H1 (cell line): ENCODE results near the gene KLHL26. TPM values are rescaled to one million over a fixed set of nuclear protein-coding genes. Genes with fewer than 3 reads are reported as not detected.

Experiments used
- CTCF ChIA-PET: fragments of 300-600 bp; sonication (Branson Sonifier 250); formaldehyde crosslinking; loops from one replicate; lab custom pipeline; 2021; ENCODE audit not compliant: partially characterized antibody; lab: Charles Lee
- POLR2A ChIA-PET: fragments of 300-600 bp; sonication (Branson Sonifier 250); formaldehyde crosslinking; loops from one replicate; lab custom pipeline; 2021; ENCODE audit warnings: inconsistent platforms; ENCODE audit not compliant: partially characterized antibody; lab: Charles Lee
- DNase-seq, 2 experiments: peaks; one replicate each; pipeline versions ENCODE4 v3.0.0 to v3.0.0-alpha.2; 2010 to 2022; ENCODE audit warnings: low spot score in 2 of 2, low read depth in 1 of 2, mixed read lengths in 1 of 2
- FAIRE-seq: peaks from 2 replicates; lab custom pipeline; 2011; peaks lifted over from hg19 to GRCh38; lab: Jason Lieb, UNC
- H2AFZ ChIP-seq: 2 replicates; pipeline ENCODE4 v1.8.1; 2012; ENCODE audit warnings: low read length, inconsistent platforms
- H2AK5ac ChIP-seq: 2 replicates; pipeline ENCODE4 v1.6.1; 2013; ENCODE audit warnings: low read depth, low read length
- H2BK120ac ChIP-seq: replicated peaks from 2 replicates; pipeline ENCODE3; 2013; ENCODE audit warnings: low read depth, low read length, inconsistent platforms
- H2BK12ac ChIP-seq: 2 replicates; pipeline ENCODE4 v1.6.1; 2013; ENCODE audit warnings: low read depth, low read length
- H2BK15ac ChIP-seq: 2 replicates; pipeline ENCODE4 v1.6.1; 2013; ENCODE audit warnings: low read length
- H2BK20ac ChIP-seq: 2 replicates; pipeline ENCODE4 v1.6.1; 2013; ENCODE audit warnings: low read length
- H2BK5ac ChIP-seq: 2 replicates; pipeline ENCODE4 v1.6.1; 2013; ENCODE audit warnings: low read depth, low read length
- H3K14ac ChIP-seq: 2 replicates; pipeline ENCODE4 v1.6.1; 2013; ENCODE audit warnings: inconsistent platforms; ENCODE audit not compliant: insufficient read length
- H3K18ac ChIP-seq: 2 replicates; pipeline ENCODE4 v1.6.1; 2013; ENCODE audit warnings: low read length; ENCODE audit errors: extremely low read depth
- H3K23ac ChIP-seq: 2 replicates; pipeline ENCODE4 v1.6.1; 2013; ENCODE audit warnings: inconsistent platforms; ENCODE audit not compliant: insufficient read length
- H3K23me2 ChIP-seq: 2 replicates; pipeline ENCODE4 v1.6.1; 2013; ENCODE audit warnings: low read depth, low read length
- H3K27ac ChIP-seq: 2 replicates; pipeline ENCODE4 v1.6.1; 2011; ENCODE audit warnings: low read depth, low read length, inconsistent platforms
- H3K27me3 ChIP-seq, 4 experiments: replicated peaks in 1 of 4; 1 replicate in 1 of 4; 2 replicates in 3 of 4; pipeline versions ENCODE4 v1.6.1 to v1.8.1; 2011 to 2013; ENCODE audit warnings: low read length in 3 of 4, mild to moderate bottlenecking in 3 of 4, inconsistent platforms in 2 of 4, mixed read lengths in 2 of 4, moderate library complexity in 1 of 4; ENCODE audit not compliant: control insufficient read depth in 3 of 4, insufficient read depth in 3 of 4; ENCODE audit errors: extremely low read depth in 1 of 4
- H3K36me3 ChIP-seq, 4 experiments: 2 replicates each; pipeline versions ENCODE4 v1.6.1 to v1.8.1; 2011 to 2013; ENCODE audit warnings: mild to moderate bottlenecking in 4 of 4, low read length in 3 of 4, moderate library complexity in 2 of 4, control low read depth in 1 of 4, inconsistent platforms in 1 of 4; ENCODE audit not compliant: insufficient read depth in 4 of 4, control insufficient read depth in 2 of 4
- H3K4ac ChIP-seq: replicated peaks from 2 replicates; pipeline ENCODE3; 2013; ENCODE audit warnings: low read length, low read depth, mixed read lengths, inconsistent platforms; ENCODE audit not compliant: insufficient read length
- H3K4me1 ChIP-seq, 4 experiments: replicated peaks in 1 of 4; 1 replicate in 1 of 4; 2 replicates in 3 of 4; pipeline versions ENCODE4 v1.6.1 to v1.8.1; 2011 to 2013; ENCODE audit warnings: low read length in 3 of 4, inconsistent platforms in 2 of 4, mixed read lengths in 1 of 4; ENCODE audit not compliant: insufficient read depth in 4 of 4, control insufficient read depth in 3 of 4
- H3K4me2 ChIP-seq, 2 experiments: 2 replicates each; pipeline versions ENCODE4 v1.6.1 to v1.8.1; 2011 to 2013; ENCODE audit warnings: low read depth in 2 of 2, low read length in 2 of 2, control low read depth in 1 of 2, inconsistent platforms in 1 of 2, mild to moderate bottlenecking in 1 of 2; ENCODE audit not compliant: insufficient read depth in 1 of 2
- H3K4me3 ChIP-seq, 4 experiments: fragments of 200-600, 300-600 bp in 1 of 4; sonication (generic), shearing (Covaris generic), sonication (Bioruptor Twin) in 1 of 4; 2 replicates each; pipeline versions ENCODE4 v1.5.1 to v1.8.1; 2011 to 2016; ENCODE audit warnings: low read length in 4 of 4, low read depth in 3 of 4, control low read depth in 2 of 4, inconsistent platforms in 2 of 4, mild to moderate bottlenecking in 2 of 4, mixed read lengths in 1 of 4, moderate library complexity in 1 of 4; ENCODE audit not compliant: insufficient read depth in 2 of 4; ENCODE audit errors: extremely low read depth in 1 of 4
- H3K56ac ChIP-seq: replicated peaks from 2 replicates; pipeline ENCODE3; 2013; ENCODE audit warnings: low read depth, mild to moderate bottlenecking, mixed read lengths, low read length, inconsistent platforms; ENCODE audit not compliant: insufficient read length
- H3K79me1 ChIP-seq: 2 replicates; pipeline ENCODE4 v1.6.1; 2013; ENCODE audit warnings: low read depth, low read length, control low read depth
- H3K79me2 ChIP-seq, 2 experiments: 2 replicates each; pipeline versions ENCODE4 v1.6.1 to v1.8.1; 2012 to 2013; ENCODE audit warnings: low read length in 2 of 2, mild to moderate bottlenecking in 2 of 2, inconsistent platforms in 1 of 2; ENCODE audit not compliant: insufficient read depth in 2 of 2, control insufficient read depth in 1 of 2
- H3K9ac ChIP-seq, 4 experiments: replicated peaks in 1 of 4; 1 replicate in 1 of 4; 2 replicates in 3 of 4; pipeline versions ENCODE4 v1.6.1 to v1.8.1; 2011 to 2013; ENCODE audit warnings: low read depth in 3 of 4, low read length in 3 of 4, control low read depth in 2 of 4, mild to moderate bottlenecking in 2 of 4, moderate library complexity in 2 of 4, inconsistent platforms in 1 of 4; ENCODE audit errors: extremely low read depth in 1 of 4
- H3K9me3 ChIP-seq, 2 experiments: 2 replicates each; pipeline versions ENCODE4 v1.6.1 to v1.8.1; 2012 to 2013; ENCODE audit warnings: mild to moderate bottlenecking in 2 of 2, moderate library complexity in 2 of 2, control low read depth in 1 of 2, inconsistent platforms in 1 of 2, low read depth in 1 of 2, low read length in 1 of 2, mixed read lengths in 1 of 2; ENCODE audit not compliant: insufficient read depth in 2 of 2
- H4K20me1 ChIP-seq, 2 experiments: replicated peaks in 1 of 2; 2 replicates each; pipeline versions ENCODE3 to v1.8.1; 2011 to 2013; ENCODE audit warnings: inconsistent platforms in 2 of 2, low read length in 2 of 2, mild to moderate bottlenecking in 1 of 2; ENCODE audit not compliant: insufficient read depth in 2 of 2, control insufficient read depth in 1 of 2
- H4K5ac ChIP-seq: 2 replicates; pipeline ENCODE4 v1.6.1; 2013; ENCODE audit warnings: low read length, low read depth, mixed read lengths, inconsistent platforms; ENCODE audit not compliant: insufficient read length
- H4K8ac ChIP-seq: 2 replicates; pipeline ENCODE4 v1.8.0; 2013; ENCODE audit warnings: mild to moderate bottlenecking, moderate library complexity, low read length, inconsistent platforms; ENCODE audit not compliant: insufficient read depth; ENCODE audit errors: extremely low read depth
- H4K91ac ChIP-seq: replicated peaks from 2 replicates; pipeline ENCODE3; 2013; ENCODE audit warnings: low read length, mixed read lengths, inconsistent platforms; ENCODE audit not compliant: insufficient read length
- BRCA1 ChIP-seq: IDR thresholded peaks from 2 replicates; pipeline ENCODE4 v1.6.1; 2012; ENCODE audit warnings: low read depth, low read length, improper control_type of control experiment
- GABPA ChIP-seq: IDR thresholded peaks from 2 replicates; pipeline ENCODE4 v1.6.1; 2011; ENCODE audit warnings: mild to moderate bottlenecking, low read length, moderate library complexity, borderline replicate concordance; ENCODE audit not compliant: insufficient read depth
- TCF12 ChIP-seq: IDR thresholded peaks from 2 replicates; pipeline ENCODE4 v1.6.1; 2011; ENCODE audit warnings: low read depth, mild to moderate bottlenecking, low read length
- WGBS, 2 experiments: shearing (Covaris generic) in 1 of 2; methylation state at CpG; one replicate each; pipeline versions ENCODE4 v1.1.6 to v1.1.7; 2013 to 2015; ENCODE audit warnings: low lambda C conversion rate in 2 of 2, mixed read lengths in 2 of 2, inconsistent platforms in 1 of 2, low coverage in 1 of 2, missing lambda C conversion rate in 1 of 2; ENCODE audit not compliant: insufficient replicate concordance in 2 of 2, insufficient coverage in 1 of 2, insufficient read length in 1 of 2; ENCODE audit errors: extremely low coverage in 1 of 2, missing lambda C conversion rate in 1 of 2; 5-methylcytosine and 5-hydroxymethylcytosine counted together
- polyA plus RNA-seq, 7 experiments: library from polyadenylated mRNA; depleted of rRNA in 3 of 7; stranded (reverse) in 5 of 7; unstranded in 2 of 7; fragments of >200 nt in 5 of 7; fragments of 200-250 nt in 2 of 7; gene quantifications; 1 replicate in 5 of 7; 2 replicates in 1 of 7; 4 replicates in 1 of 7; pipeline versions ENCODE4 v1.2.1 to v1.2.3, GENCODE V29; 2011 to 2013; ENCODE audit warnings: missing spikeins in 2 of 7, mixed read lengths in 2 of 7
- total RNA-seq: library from RNA; stranded (reverse); fragmentation: NEBNext Ultra II Directional; extraction: Animal tissue kit (Norgen Biotek cat#: 25700); gene quantifications from 2 replicates; pipeline ENCODE4 v1.2.1, GENCODE V29; 2021

The KLHL26 gene
- total and polyA plus RNA-seq, 2 of the 8 experiments (the other 6 are each of a cell fraction or from before 2014, with no cell fraction given): 2.2 to 8.8 TPM

- Histone ChIP-seq H3K9ac (no peak overlapping the region), H3K4me2 (no peak overlapping the region), H3K56ac (no peak overlapping the region), H3K79me1 (peaks cover 3% of the 10 kb centered on the region), H2BK5ac (no peak overlapping the region), H4K20me1 (peaks cover 0 to 25% of the 10 kb centered on the region in 2 experiments), H3K4me3 (no peak overlapping the region), H3K23me2 (0 out of 2 replicates have a peak, but pooled peaks cover 2% of the 10 kb centered on the region), H2BK120ac (no peak overlapping the region), H3K27ac (no peak overlapping the region), H3K36me3 (no peaks in the 10 kb centered on the region), H2AK5ac (no peak overlapping the region), H3K27me3 (no peaks in the 10 kb centered on the region), H4K91ac (no peak overlapping the region), H2BK15ac (no peak overlapping the region), H3K18ac (no peak overlapping the region), H3K14ac (no peak overlapping the region), H3K9me3 (no peaks in the 10 kb centered on the region), H3K23ac (no peak overlapping the region), H3K4ac (no peak overlapping the region), H4K8ac (no peak overlapping the region), H2BK20ac (no peak overlapping the region), H3K4me1 (peaks cover 0 to 3% (median 0%) of the 10 kb centered on the region in 4 experiments; a peak in 1 of 7 replicates), H3K79me2 (peaks cover 0 to 3% of the 10 kb centered on the region in 2 experiments; a peak in 1 of 4 replicates), H2AFZ (no peak overlapping the region), H4K5ac (no peak overlapping the region), H2BK12ac (no peak overlapping the region)
- FAIRE-seq (no peak), DNase-seq (no peak)
- 87% methylated on average over 5 of the region's 5 CpGs; no CpG with 5 or more reads in 1 of the 2 experiments for WGBS, 2 experiments
- ChIA-PET CTCF (interaction anchor here (1.1 to 2.7 kb wide), 4 partner anchors 9 to 226 kb away, joined by 3 to 5 read pairs (median 4); no protein-coding TSS in a partner anchor), POLR2A (interaction anchor here (1.3 kb wide), 1 partner anchor 9 kb away, joined by 3 read pairs; no protein-coding TSS in a partner anchor)
- TF ChIP-seq BRCA1 (no peak), GABPA (no peak), TCF12 (no peak)
Observed at GRCh38 chr19:18715416-18715815, 78.6 kb downstream of the KLHL26 start.
